ENCODE data around the gene ADRA2B. TPM values are rescaled to one million over a fixed set of nuclear protein-coding genes. Genes with fewer than 3 reads are reported as not detected.

The ADRA2B gene
- total and polyA plus RNA-seq, 2 donors (not counting 3 experiments of a cell fraction or from before 2014, with no cell fraction given), result not detected

GRCh38 chr2:96148410-96149217 lies 32.2 kb upstream of the ADRA2B start:
- H3K4me3 ChIP-seq (replicated peaks in 1 of 3; ENCODE audit: insufficient read depth in 1 of 3, low read depth in 1 of 3, low read length in 3 of 3), result no peak overlapping the region
- no peaks in the 10 kb centered on the region for H4K20me1 ChIP-seq (replicated peaks; ENCODE audit: control insufficient read depth, extremely low read depth, insufficient read depth, low read length)
- no peak overlapping the region for H3K4me2 ChIP-seq (ENCODE audit: insufficient read depth, low read length)
- no peaks in the 10 kb centered on the region for H3K9me3 ChIP-seq (replicated peaks; ENCODE audit: control insufficient read depth, insufficient read depth, low read length)
- intact Hi-C loops (cut with micrococcal nuclease), result no loop called here
- no TSS peak for BruUV-seq (replicated peaks)
- FAIRE-seq (peak; percentile 69), DNase-seq (ENCODE audit: low read depth, low spot score) (peak; percentile 74)
- POLR2A ChIA-PET, result interaction anchor here (0.6 kb wide), 1 partner anchor 60 kb away, joined by 3 read pairs; the partner anchor contains the start of gene STARD7
- peak overlapping the region; percentile 89 for H2AFZ ChIP-seq (ENCODE audit: low read depth, low read length)
- H3K36me3 ChIP-seq (ENCODE audit: control insufficient read depth in 2 of 2, extremely low read depth in 1 of 2, insufficient read depth in 2 of 2, low read length in 2 of 2), result no peaks in the 10 kb centered on the region
- H3K27me3 ChIP-seq (ENCODE audit: control insufficient read depth in 2 of 2, insufficient read depth in 2 of 2, low read length in 2 of 2), result no peaks in the 10 kb centered on the region
- no peaks in the 10 kb centered on the region for H3K79me2 ChIP-seq (ENCODE audit: control insufficient read depth, insufficient read depth, low read length)
- no peaks in the 10 kb centered on the region for H3K9me1 ChIP-seq (replicated peaks; ENCODE audit: control insufficient read depth, extremely low read depth, insufficient read depth, low read length)
- no peak overlapping the region for H3K9ac ChIP-seq (replicated peaks; ENCODE audit: extremely low read depth, insufficient read depth, low read length)
- TF ChIP-seq POLR2AphosphoS5 (IDR thresholded peaks at IDR 0.05; ENCODE audit: insufficient read depth, low read depth, low read length) (no peak), MAX (IDR thresholded peaks at IDR 0.05; ENCODE audit: insufficient read depth, insufficient read length) (no peak), JUN (IDR thresholded peaks at IDR 0.05; ENCODE audit: borderline replicate concordance, insufficient read depth, insufficient read length, low read depth) (peak; percentile 41), EZH2 (IDR thresholded peaks at IDR 0.05; ENCODE audit: borderline replicate concordance, low read depth, low read length, severe bottlenecking) (no peak), FOS (IDR thresholded peaks at IDR 0.05; ENCODE audit: borderline replicate concordance, insufficient read depth, low read length) (peak; percentile 36)
- peak overlapping the region; percentile 16 for H3K27ac ChIP-seq (ENCODE audit: insufficient read depth, low read depth, low read length)
- CTCF ChIA-PET, result interaction anchor here (0.7 to 3.5 kb wide), 3 partner anchors 10 to 156 kb away, joined by 3 to 15 read pairs (median 10); partner anchors contain the start of gene ASTL
- dilution Hi-C loops (cut with MboI; ENCODE audit: extremely low pct_ligation_motif_present, low sequenced_read_pairs), result no loop called here
- no peaks in the 10 kb centered on the region for H3K4me1 ChIP-seq (ENCODE audit: control insufficient read depth, extremely low read depth, insufficient read depth, low read length)

Measured in endothelial cell of umbilical vein (primary cell).